Measurements from ENCODE around the gene IWS1. TPM values are rescaled to one million over a fixed set of nuclear protein-coding genes. Genes with fewer than 3 reads are reported as not detected.

The IWS1 gene
- total and polyA plus RNA-seq, 2 experiments from 2014 or later: 32.4 to 42.4 TPM

DNA sequence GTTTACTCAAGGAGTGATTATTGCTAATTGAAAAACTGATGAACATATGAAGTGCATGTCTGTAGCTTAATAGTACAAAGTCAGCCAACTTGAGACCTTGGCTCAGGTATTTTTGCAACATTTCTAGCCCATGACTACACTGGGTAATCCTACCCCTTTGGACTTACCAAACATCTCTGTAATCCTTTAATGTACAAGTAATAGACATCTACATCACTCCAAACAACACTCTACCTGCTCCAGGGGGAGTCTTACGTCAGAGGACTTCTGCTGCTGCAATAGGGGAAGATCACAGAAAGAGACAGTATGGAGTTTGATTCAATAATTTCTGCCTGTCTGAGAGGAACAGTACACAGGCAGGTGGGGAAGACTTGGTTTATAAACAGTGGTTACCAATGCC, 54.0 kb downstream of the IWS1 start:
- in situ Hi-C loops (cut with MboI): loop anchor here (5.0 kb wide), 1 partner anchor 135 kb away; no protein-coding TSS in a partner anchor
- H4K20me1 ChIP-seq (ENCODE audit: insufficient read depth): no peaks in the 10 kb centered on the region

DNA sequence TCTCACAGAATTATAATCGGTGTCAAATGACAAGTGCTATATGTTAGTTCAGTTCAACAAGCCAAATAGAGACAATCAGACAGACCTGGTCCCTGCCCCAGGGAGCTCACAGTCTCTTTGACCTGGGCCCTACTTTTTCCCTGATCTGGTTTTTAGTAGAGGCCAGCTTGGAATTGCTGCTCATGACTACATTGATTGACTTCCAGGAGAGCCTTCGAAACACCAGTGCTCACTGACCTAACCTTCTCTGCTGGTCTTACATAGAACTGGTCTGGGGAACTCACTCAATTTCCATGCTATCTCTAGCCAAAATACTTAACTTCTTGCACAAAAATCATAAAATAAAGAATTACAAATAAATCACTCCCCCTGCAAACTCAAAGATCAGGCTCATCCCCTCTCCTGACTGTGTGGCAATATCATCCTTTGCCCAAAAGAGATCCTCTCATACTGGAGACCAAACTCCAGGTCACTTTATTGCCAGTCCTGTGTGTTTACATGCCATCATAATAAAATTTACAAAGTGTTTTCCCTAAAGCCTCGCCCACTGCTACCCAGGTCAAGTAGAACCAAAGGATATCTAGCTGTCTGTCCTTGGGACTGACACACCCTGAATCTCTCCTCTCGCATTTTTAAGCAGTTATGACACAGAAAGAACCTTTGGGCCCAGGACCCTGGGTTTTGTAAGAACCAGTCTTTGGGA, 54.9 kb downstream of the IWS1 start:
- Histone ChIP-seq H3K36me3 (ENCODE audit: low read depth) (peaks cover 7% of the 10 kb centered on the region; the same call in 1 of the 2 replicates), H3K4me2 (ENCODE audit: unreplicated experiment) (no peak overlapping the region), H2AFZ (no peak overlapping the region), H3K27ac (no peak overlapping the region), H3K79me2 (ENCODE audit: insufficient read depth) (0 out of 2 replicates have a peak, but pooled peaks cover 8% of the 10 kb centered on the region), H3K4me1 (ENCODE audit: insufficient read depth) (no peaks in the 10 kb centered on the region), H3F3A (ENCODE audit: insufficient read depth) (no peaks in the 10 kb centered on the region), H3K9ac (no peak overlapping the region), H3K4me3 (no peak overlapping the region), H3K9me3 (ENCODE audit: low read depth) (no peaks in the 10 kb centered on the region), H3K27me3 (replicated peaks; ENCODE audit: insufficient read depth) (no peaks in the 10 kb centered on the region), H4K20me1 (ENCODE audit: insufficient read depth) (no peaks in the 10 kb centered on the region), H3K9me2 (ENCODE audit: insufficient read depth) (no peaks in the 10 kb centered on the region)
- DNase-seq: no peak
- WGBS, 2 experiments (ENCODE audit: low coverage in 1 of 2, low lambda C conversion rate in 2 of 2, missing lambda C conversion rate in 2 of 2): 98% methylated on average over 4 of the region's 4 CpGs
- in situ Hi-C loops (cut with MboI): loop anchor here (5.0 kb wide), 1 partner anchor 134 kb away; no protein-coding TSS in a partner anchor
- no peak for TF ChIP-seq EZH2 (IDR thresholded peaks at IDR 0.05; ENCODE audit: insufficient read depth, poor library complexity, severe bottlenecking)
- no peak for TF ChIP-seq EZH2phosphoT487 (IDR thresholded peaks at IDR 0.05; ENCODE audit: insufficient read depth, low read depth)

More for the DNA sequence above, 54.0 kb downstream of the IWS1 start:
- no peak overlapping the region for H3K4me2 ChIP-seq (ENCODE audit: unreplicated experiment)
- H3K36me3 ChIP-seq (ENCODE audit: low read depth): peaks cover 7% of the 10 kb centered on the region; the same call in 1 of the 2 replicates
- H3K79me2 ChIP-seq (ENCODE audit: insufficient read depth): 0 out of 2 replicates have a peak, but pooled peaks cover 8% of the 10 kb centered on the region
- 100% methylated on average over 1 of the region's 1 CpG for WGBS, 2 experiments (ENCODE audit: low coverage in 1 of 2, low lambda C conversion rate in 2 of 2, missing lambda C conversion rate in 2 of 2)
- H3K27me3 ChIP-seq (replicated peaks; ENCODE audit: insufficient read depth): no peaks in the 10 kb centered on the region
- H3K9me3 ChIP-seq (ENCODE audit: low read depth): no peaks in the 10 kb centered on the region
- H3K27ac ChIP-seq: no peak overlapping the region
- no peak for DNase-seq
- no peak overlapping the region for H2AFZ ChIP-seq
- H3K4me1 ChIP-seq (ENCODE audit: insufficient read depth): no peaks in the 10 kb centered on the region
- no peak overlapping the region for H3K4me3 ChIP-seq
- no peaks in the 10 kb centered on the region for H3K9me2 ChIP-seq (ENCODE audit: insufficient read depth)
- H3K9ac ChIP-seq: no peak overlapping the region
- no peak for TF ChIP-seq EZH2 (IDR thresholded peaks at IDR 0.05; ENCODE audit: insufficient read depth, poor library complexity, severe bottlenecking)
- no peak for TF ChIP-seq EZH2phosphoT487 (IDR thresholded peaks at IDR 0.05; ENCODE audit: insufficient read depth, low read depth)
- H3F3A ChIP-seq (ENCODE audit: insufficient read depth): no peaks in the 10 kb centered on the region

DNA sequence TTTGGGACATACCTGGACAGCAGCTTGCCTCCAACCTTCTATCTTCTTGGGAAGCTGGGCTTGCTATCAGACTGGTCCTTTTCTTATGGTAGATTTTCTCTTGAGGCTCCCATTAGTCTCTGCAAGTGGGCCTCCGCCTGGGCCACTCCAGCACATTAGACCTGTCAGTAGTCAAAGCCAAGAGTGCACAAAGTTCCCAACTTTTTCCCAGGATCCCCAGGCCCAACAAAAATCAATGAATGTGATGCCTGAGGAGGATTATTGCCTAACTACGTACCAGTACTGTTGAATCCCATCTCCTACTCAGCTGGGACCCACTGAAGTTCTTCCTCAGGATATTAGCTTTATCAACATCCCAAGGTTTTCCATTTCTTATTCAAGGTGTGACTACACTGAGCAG, 56.3 kb downstream of the IWS1 start:
- H3K4me2 ChIP-seq (ENCODE audit: unreplicated experiment): no peak overlapping the region
- no peak for DNase-seq
- H4K20me1 ChIP-seq (ENCODE audit: insufficient read depth): no peaks in the 10 kb centered on the region
- no peaks in the 10 kb centered on the region for H3K4me1 ChIP-seq (ENCODE audit: insufficient read depth)
- no peak overlapping the region for H3K9ac ChIP-seq
- no peaks in the 10 kb centered on the region for H3K9me3 ChIP-seq (ENCODE audit: low read depth)
- H3K79me2 ChIP-seq (ENCODE audit: insufficient read depth): 0 out of 2 replicates have a peak, but pooled peaks cover 5% of the 10 kb centered on the region
- H3K27me3 ChIP-seq (replicated peaks; ENCODE audit: insufficient read depth): no peaks in the 10 kb centered on the region
- H3F3A ChIP-seq (ENCODE audit: insufficient read depth): no peaks in the 10 kb centered on the region
- 91 to 100% methylated on average over 2 of the region's 2 CpGs for WGBS, 2 experiments (ENCODE audit: low coverage in 1 of 2, low lambda C conversion rate in 2 of 2, missing lambda C conversion rate in 2 of 2)
- in situ Hi-C loops (cut with MboI): loop anchor here (5.0 kb wide), 1 partner anchor 133 kb away; no protein-coding TSS in a partner anchor
- no peak for TF ChIP-seq EZH2 (IDR thresholded peaks at IDR 0.05; ENCODE audit: insufficient read depth, poor library complexity, severe bottlenecking)
- no peak for TF ChIP-seq EZH2phosphoT487 (IDR thresholded peaks at IDR 0.05; ENCODE audit: insufficient read depth, low read depth)
- no peak overlapping the region for H3K4me3 ChIP-seq
- no peak overlapping the region for H2AFZ ChIP-seq
- no peak overlapping the region for H3K27ac ChIP-seq
- H3K36me3 ChIP-seq (ENCODE audit: low read depth): no peaks in the 10 kb centered on the region
- H3K9me2 ChIP-seq (ENCODE audit: insufficient read depth): no peaks in the 10 kb centered on the region

- DNase-seq: no peak
- H3F3A ChIP-seq (ENCODE audit: insufficient read depth): no peaks in the 10 kb centered on the region
- H3K9me2 ChIP-seq (ENCODE audit: insufficient read depth): no peaks in the 10 kb centered on the region
- no peaks in the 10 kb centered on the region for H3K36me3 ChIP-seq (ENCODE audit: low read depth)
- no peaks in the 10 kb centered on the region for H4K20me1 ChIP-seq (ENCODE audit: insufficient read depth)
- no peak overlapping the region for H3K4me2 ChIP-seq (ENCODE audit: unreplicated experiment)
- no peaks in the 10 kb centered on the region for H3K4me1 ChIP-seq (ENCODE audit: insufficient read depth)
- H3K27ac ChIP-seq: no peak overlapping the region
- in situ Hi-C loops (cut with MboI): no loop called here
- H3K9me3 ChIP-seq (ENCODE audit: low read depth): no peaks in the 10 kb centered on the region
- no peak overlapping the region for H3K9ac ChIP-seq
- H3K4me3 ChIP-seq: no peak overlapping the region
- 99% methylated on average over 6 to 8 of the region's 8 CpGs for WGBS, 2 experiments (ENCODE audit: low coverage in 1 of 2, low lambda C conversion rate in 2 of 2, missing lambda C conversion rate in 2 of 2)
- H2AFZ ChIP-seq: no peak overlapping the region
- TF ChIP-seq EZH2phosphoT487 (IDR thresholded peaks at IDR 0.05; ENCODE audit: insufficient read depth, low read depth) (no peak), EZH2 (IDR thresholded peaks at IDR 0.05; ENCODE audit: insufficient read depth, poor library complexity, severe bottlenecking) (no peak)
- H3K79me2 ChIP-seq (ENCODE audit: insufficient read depth): no peaks in the 10 kb centered on the region
- H3K27me3 ChIP-seq (replicated peaks; ENCODE audit: insufficient read depth): no peaks in the 10 kb centered on the region
These were observed 57.2 kb downstream of the IWS1 start for GRCh38 chr2:127469051-127469450.
